HG03469 (cell line): ENCODE data around the gene CRMP1.

Experiments used
- ATAC-seq: cut with Tn5 transposase; IDR thresholded peaks from one replicate; pipeline ENCODE4 v1.9.1; 2021; ENCODE audit warnings: mild to moderate bottlenecking, moderate library complexity, moderate number of reproducible peaks; ENCODE audit not compliant: unreplicated experiment

The CRMP1 gene

GRCh38 chr4:5774416-5775036, 118.4 kb downstream of the CRMP1 start:
- no peak for ATAC-seq

GRCh38 chr4:5773271-5773555, 119.7 kb downstream of the CRMP1 start:
- ATAC-seq, result no peak

GRCh38 chr4:5772528-5773270, 120.2 kb downstream of the CRMP1 start:
- no peak for ATAC-seq
